Adipose tissue (tissue), 3 donors: ENCODE measurements around the gene MARCOL. TPM values are rescaled to one million over a fixed set of nuclear protein-coding genes. Genes with fewer than 3 reads are reported as not detected.
"Not testable (repeated sequence)": the region's sequence is repeated elsewhere in the genome, so short reads cannot be mapped to it uniquely, and the experiment has no call there.

Source experiments
- H3K27ac ChIP-seq: one replicate; pipeline ENCODE4 v1.5.1; 2013; ENCODE audit warnings: low read depth, low read length
- WGBS, 3 donors: extraction: QIAGEN DNeasy Blood & Tissue Kit; methylation state at CpG; one replicate each; pipeline ENCODE4 v1.1.7; 2013; 5-methylcytosine and 5-hydroxymethylcytosine counted together
- polyA plus RNA-seq, 3 donors: library from polyadenylated mRNA; stranded (reverse); fragments of 200-250 nt; gene quantifications; one replicate each; pipeline ENCODE4 v1.2.3, GENCODE V29; 2013
- donor health status: healthy with polysubstance abuse.
- donor health status: Bipolar disorder and iron deficiency.
- donor health status: healthy.

The MARCOL gene
- polyA plus RNA-seq, 3 donors: not detected

DNA sequence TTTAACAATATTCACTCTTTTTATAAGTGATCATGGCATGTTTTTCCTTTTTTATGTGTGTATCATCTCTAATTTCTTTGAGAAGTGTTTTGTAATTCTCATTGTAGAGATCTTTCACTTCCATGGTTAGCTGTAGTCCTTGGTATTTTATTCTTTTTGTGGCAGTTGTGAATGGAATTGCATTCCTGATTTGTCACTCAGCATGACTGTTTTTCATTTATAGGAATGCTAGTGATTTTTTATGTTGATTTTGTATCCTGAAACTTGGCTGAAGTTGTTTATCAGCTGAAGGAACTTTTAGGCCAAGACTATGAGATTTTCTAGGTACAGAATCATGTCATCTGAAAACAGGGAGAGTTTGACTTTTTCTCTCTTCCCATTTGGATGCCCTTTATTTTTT is 17.1 kb downstream of the MARCOL start:
- no peak overlapping the region for H3K27ac ChIP-seq

- 66 to 80% (median 77%) methylated on average over 2 of the region's 2 CpGs for WGBS, 3 donors
- no peak overlapping the region for H3K27ac ChIP-seq
These were observed 21.0 kb downstream of the MARCOL start for GRCh38 chr5:148259288-148259687.

- no peak overlapping the region for H3K27ac ChIP-seq
These were observed 22.9 kb downstream of the MARCOL start for GRCh38 chr5:148261221-148261620.

DNA sequence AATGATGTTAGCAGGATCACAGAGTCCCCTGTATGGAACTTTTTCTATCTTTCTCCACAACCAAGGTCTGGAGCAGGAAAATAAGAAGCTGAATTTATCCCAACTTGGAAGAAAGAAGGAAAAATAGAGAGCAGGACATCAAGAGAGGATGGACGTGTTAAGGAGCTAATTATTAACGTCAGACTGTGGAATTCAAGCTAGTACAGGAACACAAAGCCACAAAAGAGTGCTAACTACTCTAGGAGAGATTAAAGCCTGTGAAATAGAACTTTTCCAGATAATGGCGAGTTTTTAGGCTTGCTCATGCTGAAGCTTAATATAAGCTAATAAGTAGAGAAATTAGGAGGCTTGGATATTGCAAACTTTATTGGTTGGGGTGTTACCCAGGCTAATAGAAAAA is 29.6 kb downstream of the MARCOL start:
- no peak overlapping the region for H3K27ac ChIP-seq
- WGBS, 3 donors: 36 to 71% (median 60%) methylated on average over 3 of the region's 3 CpGs

- no peak within 1 kb of the TSS for H3K27ac ChIP-seq
- WGBS, 3 donors: 55 to 84% (median 80%) methylated on average over 4 of the region's 4 CpGs
These were observed 30.2 kb downstream of the MARCOL start, which contains the start of gene SPINK13 for GRCh38 chr5:148268566-148268965. SPINK13 (plus strand) TSS chr5:148268794; CDS start chr5:148270073, 1,279 bp downstream.

- 91 to 94% (median 92%) methylated on average over 2 of the region's 2 CpGs for WGBS, 3 donors
- not testable (repeated sequence) for H3K27ac ChIP-seq
These were observed 36.8 kb downstream of the MARCOL start for GRCh38 chr5:148275129-148275528.

DNA sequence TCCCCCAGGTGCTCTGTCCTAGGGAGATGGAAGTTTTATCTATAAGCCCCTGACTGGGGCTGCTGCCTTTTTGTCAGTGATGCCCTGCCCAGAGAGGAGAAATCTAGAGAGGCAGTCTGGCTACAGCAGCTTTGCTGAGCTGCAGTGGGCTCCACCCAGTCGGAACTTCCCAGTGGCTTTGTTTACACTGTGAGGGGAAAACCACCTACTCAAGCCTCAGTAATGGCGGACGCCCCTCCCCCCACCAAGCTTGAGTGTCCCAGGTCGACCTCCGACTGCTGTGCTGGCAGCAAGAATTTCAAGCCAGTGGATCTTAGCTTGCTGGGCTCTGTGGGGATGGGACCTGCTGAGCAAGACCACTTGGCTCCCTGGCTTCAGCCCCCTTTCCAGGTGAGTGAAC is 42.6 kb downstream of the MARCOL start:
- WGBS, 3 donors: 17 to 38% (median 31%) methylated on average over 5 of the region's 5 CpGs
- H3K27ac ChIP-seq: not testable (repeated sequence)

DNA sequence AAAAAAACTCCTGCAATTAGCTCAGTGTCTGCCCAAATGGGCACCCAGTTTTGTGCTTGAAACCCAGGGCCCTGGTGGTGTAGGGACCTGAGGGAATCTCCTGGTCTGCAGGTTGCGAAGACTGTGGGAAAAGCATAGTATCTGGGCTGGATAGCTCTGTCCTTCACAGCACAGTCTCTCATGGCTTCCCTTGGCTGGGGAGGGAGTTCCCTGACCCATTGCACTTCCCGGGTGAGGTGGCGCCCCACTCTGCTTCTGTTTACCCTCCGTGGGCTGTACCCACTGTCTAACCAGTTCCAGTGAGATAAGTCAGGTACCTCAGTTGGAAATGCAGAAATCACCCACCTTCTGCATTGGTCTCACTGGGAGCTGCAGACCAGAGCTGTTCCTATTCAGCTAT is 43.0 kb downstream of the MARCOL start:
- H3K27ac ChIP-seq: not testable (repeated sequence)
- 91 to 98% (median 93%) methylated on average over 4 of the region's 4 CpGs for WGBS, 3 donors

- H3K27ac ChIP-seq: no peak overlapping the region
- WGBS, 3 donors: 67 to 69% (median 68%) methylated on average over 6 of the region's 6 CpGs
These were observed 52.2 kb downstream of the MARCOL start for GRCh38 chr5:148290271-148291195.

Other genes starting within 250 kb of the MARCOL start
- gene SPINK5, start 174.5 kb upstream of the MARCOL start, polyA plus RNA-seq: 1 to 10 TPM in 1 of 3 donors, under 1 TPM in 2; 0.41 to 1.2 (median 0.98) TPM
- not detected for gene SPINK14, start 70.0 kb upstream of the MARCOL start, polyA plus RNA-seq
- gene SPINK6, start 35.5 kb upstream of the MARCOL start, polyA plus RNA-seq: under 1 TPM in 1 of 3 donors, not detected in 2; 0.42 TPM
- gene SPINK13, start 30.3 kb downstream of the MARCOL start, polyA plus RNA-seq: under 1 TPM in 1 of 3 donors, not detected in 2; 0.15 TPM
- gene SPINK7, start 73.9 kb downstream of the MARCOL start, polyA plus RNA-seq: 1 to 10 TPM in 1 of 3 donors, not detected in 2; 2.0 TPM
- gene SPINK9, start 97.0 kb downstream of the MARCOL start, polyA plus RNA-seq: not detected
- 10 to 100 TPM in 2 of 3 donors, 1 to 10 TPM in 1; 6.9 to 13.0 (median 12.4) TPM for gene FBXO38, start 145.4 kb downstream of the MARCOL start, polyA plus RNA-seq